Activated effector memory CD4-positive, alpha-beta T cell treated with Interleukin-2 at 50 U/mL for 16 hours (primary cell): ENCODE measurements around the gene GALNT4.
A peak's percentile ranks its signal among the peaks of the same experiment; 100 is the strongest.

Experiments
- DNase-seq: peaks from one replicate; pipeline ENCODE4 v3.0.0-alpha.2; 2020

Gene GALNT4

GRCh38 chr12:89528434-89528833 lies 3.8 kb upstream of the GALNT4 start:
- DNase-seq, result no peak

DNA sequence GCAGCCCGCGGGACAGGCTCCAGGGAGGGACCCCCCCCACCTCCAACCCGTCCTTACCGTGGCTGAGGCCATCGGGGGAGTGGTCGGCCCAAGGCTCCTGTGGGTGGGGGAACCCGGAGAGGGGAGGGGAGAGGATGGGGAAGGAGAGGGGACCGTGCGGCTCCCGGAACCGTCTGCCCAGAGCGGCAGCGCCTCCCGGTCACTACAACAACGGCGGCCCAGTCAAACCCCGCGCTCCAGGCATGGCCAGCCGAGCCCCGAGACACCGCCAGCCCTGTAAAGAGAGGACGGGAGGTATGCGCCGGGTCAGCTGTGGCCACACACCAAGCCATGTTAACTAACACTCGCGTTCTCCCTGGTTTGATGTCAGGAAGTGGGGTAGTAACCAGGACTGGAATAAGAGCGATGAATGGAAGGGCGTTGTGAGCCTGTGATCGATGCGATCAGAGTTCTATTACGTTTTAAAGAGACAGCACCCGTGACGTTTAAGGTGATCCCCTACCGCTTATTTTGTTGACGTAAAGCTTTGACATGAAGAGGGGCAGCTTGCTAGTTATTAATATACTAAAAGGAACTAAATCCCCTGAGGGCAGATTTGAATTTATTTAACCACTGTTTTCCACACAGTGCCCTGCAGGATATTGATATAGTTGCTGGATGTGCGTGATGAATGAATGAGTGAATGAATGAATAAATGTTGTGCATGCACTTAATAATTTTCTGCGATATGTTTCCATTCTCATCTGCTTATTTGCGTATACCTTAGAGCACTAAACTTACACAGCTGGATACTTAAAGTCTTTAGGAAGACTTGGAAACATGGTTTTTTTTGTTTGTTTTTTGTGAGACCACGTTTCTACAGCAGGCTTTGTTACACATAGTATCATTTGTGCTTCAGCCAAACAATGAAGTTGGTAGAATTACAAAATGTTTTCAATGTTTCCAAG lies 1.5 kb upstream of the GALNT4 start, which contains the start of gene POC1B:
Gene POC1B (minus strand): TSS at position 224 of the 947 bp plus-strand sequence. CDS start 152 bp downstream, at position 72.
- peak; percentile 54 for DNase-seq

DNA sequence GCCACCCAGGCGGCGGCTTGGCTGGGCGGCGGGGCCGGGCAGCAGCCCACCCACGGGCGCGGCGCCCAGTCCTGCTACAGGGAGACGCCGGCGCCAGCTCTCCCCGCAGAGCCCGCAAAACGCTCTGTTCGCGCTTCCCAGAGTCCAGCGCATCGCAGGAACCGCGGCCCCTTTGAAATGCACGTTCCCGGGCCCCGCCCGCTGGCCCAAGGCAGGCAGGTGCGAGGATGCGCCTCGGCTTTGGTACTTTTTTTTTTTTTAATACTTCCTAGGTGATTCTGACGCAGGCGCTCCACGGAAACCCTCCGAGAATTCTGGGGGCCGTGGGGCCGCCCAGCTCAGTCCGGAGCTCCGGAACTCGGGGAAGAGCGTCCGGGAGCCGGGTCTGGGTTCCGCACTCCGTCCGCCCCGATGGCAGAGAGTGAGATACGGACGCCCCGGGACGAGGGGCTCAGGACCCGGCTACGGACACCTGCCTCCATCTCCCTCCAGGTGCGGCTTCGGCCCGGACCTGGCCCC lies 768 bp upstream of the GALNT4 start:
- peak; percentile 25 for DNase-seq

- DNase-seq, result no peak
These were observed 604 bp downstream of the GALNT4 start for GRCh38 chr12:89523843-89524540.

DNA sequence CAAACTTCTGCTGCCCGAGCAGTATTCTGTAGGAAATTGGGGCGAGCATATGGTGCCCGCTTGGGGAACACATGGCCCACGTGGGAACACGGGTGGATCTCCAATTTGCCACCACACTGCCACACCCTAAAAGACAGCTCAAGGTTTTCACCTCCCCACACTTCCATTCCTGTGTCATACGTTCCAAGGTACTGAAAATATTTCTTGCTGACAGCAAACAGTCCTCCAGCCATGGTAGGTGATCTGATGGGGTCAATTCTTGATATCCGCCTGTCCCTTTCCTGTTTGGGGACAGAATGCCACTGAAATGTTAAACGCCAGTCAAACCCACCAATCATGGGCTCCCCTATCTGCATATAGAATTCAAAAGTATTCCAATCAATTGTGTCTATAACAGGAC lies 1.2 kb downstream of the GALNT4 start:
- DNase-seq, result no peak

GRCh38 chr12:89521364-89522223 lies 3.0 kb downstream of the GALNT4 start:
- DNase-seq, result no peak

GRCh38 chr12:89517720-89518119 lies 6.9 kb downstream of the GALNT4 start:
- DNase-seq, result no peak

GRCh38 chr12:89516633-89517032 lies 8.0 kb downstream of the GALNT4 start:
- DNase-seq, result no peak

- no peak for DNase-seq
These were observed 9.8 kb downstream of the GALNT4 start for GRCh38 chr12:89514751-89515150.

GRCh38 chr12:89513544-89513943 lies 11.1 kb downstream of the GALNT4 start:
- no peak for DNase-seq

DNA sequence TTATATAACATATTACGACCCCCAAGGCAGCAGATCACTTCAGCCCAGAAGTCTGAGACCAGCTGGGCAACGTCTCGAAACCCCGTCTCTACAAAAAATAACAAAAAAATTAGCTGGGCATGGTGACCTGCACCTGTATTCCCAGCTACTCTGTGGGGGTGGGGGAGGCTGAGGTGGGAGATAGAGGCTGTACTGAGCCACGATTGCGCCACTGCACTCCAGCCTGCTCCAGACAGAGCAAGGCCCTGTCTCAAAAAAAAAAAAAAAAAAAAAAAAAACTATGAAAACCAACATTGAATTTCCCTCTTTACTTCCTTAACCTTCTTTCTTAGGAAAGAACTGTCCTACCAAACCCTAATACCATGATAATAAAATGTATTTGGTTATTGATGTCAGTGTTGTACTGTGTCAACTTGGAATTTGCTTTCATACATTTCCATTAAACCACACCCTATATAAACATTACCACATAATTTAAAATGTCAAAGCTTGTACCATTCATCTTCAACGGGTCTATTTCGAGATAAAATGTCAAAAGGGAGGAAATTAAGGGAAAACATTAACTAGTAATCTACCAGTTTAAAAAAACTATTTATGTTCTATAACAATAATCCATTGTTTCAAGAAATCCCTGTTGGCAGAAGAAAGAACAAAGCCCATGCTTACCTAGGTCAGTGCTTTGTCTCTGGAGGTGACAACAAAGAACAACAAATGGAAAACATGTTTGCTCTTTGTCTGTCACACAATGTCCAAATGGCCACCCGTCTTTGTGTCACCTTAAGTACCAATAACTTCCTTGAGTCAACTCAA lies 17.4 kb downstream of the GALNT4 start:
- DNase-seq, result no peak

- no peak for DNase-seq
These were observed 18.5 kb downstream of the GALNT4 start for GRCh38 chr12:89506050-89506449.

DNA sequence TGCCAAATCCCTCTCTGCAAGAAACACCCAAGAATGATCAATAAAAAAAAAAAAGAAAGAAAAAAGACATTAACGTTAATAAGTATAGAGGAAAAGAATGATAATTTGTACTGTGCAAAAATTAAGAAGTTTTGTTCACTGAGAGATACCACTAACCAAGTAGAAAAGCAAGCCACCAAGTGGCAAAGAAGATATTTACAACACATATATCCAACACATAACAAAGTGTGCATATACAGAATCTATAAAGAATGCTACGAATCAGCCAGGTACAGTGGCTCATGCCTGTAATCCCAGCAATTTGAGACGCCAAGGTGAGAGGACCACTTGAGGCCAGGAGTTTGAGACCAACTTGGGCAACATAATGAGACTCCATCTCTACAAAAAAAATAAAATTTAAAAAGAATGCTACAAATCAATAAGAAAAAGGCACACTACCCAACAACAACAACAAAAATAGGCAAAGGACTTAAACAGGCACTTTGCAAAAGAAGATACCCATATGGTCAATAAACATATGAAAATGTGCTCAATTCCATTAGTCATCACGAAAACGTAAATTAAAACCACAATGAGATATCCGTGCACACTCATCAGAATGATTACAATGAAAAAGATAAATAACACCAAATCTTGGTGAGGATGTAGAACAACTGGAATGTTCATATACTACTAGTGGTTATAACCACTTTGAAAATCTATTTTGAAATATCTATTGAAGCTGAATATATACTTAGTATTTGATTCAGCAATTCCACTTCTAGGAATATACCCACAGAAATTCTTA lies 19.8 kb downstream of the GALNT4 start:
- DNase-seq, result no peak

DNA sequence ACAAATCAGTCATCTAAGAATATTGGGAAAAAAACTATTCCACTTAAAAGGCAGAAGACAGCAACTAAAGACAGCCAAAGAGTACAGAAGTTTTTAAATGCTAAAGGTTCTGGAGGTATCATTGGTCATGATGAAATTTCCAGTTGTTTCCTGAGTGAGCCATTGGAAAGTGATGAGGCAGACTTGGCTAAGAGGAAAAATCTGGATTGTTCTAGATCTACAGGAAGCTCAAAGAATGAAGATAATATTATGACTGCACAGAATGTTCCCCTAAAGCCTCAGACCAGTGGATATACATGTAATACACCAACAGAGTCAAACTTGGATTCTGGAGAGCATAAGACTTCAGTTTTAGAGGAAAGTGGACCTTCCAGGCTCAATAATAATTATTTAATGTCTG lies 22.8 kb downstream of the GALNT4 start:
- no peak for DNase-seq

GRCh38 chr12:89499857-89500256 lies 24.7 kb downstream of the GALNT4 start:
- no peak for DNase-seq

GRCh38 chr12:89497467-89497866 lies 27.1 kb downstream of the GALNT4 start:
- DNase-seq, result no peak

DNA sequence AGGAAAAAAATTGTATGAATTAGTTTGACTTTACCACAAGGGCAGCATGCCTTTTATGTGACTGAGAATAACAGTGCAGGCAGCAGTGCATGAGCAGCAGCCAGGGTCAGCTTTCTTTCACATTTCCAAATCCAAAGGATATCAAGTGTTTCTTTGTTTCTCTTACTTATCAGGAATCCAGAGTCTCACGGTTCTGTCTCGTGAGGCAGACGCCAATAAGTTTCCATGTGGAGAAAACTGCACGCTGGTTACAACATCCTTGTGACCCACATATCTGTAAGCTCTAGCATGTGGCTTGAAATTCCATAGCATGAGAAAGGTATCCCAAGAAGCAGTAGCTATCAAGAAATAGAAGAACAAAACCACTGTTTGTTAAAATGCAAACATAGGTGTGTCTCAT lies 27.6 kb downstream of the GALNT4 start:
- DNase-seq, result no peak

- no peak for DNase-seq
These were observed 30.0 kb downstream of the GALNT4 start for GRCh38 chr12:89494411-89495231.

DNA sequence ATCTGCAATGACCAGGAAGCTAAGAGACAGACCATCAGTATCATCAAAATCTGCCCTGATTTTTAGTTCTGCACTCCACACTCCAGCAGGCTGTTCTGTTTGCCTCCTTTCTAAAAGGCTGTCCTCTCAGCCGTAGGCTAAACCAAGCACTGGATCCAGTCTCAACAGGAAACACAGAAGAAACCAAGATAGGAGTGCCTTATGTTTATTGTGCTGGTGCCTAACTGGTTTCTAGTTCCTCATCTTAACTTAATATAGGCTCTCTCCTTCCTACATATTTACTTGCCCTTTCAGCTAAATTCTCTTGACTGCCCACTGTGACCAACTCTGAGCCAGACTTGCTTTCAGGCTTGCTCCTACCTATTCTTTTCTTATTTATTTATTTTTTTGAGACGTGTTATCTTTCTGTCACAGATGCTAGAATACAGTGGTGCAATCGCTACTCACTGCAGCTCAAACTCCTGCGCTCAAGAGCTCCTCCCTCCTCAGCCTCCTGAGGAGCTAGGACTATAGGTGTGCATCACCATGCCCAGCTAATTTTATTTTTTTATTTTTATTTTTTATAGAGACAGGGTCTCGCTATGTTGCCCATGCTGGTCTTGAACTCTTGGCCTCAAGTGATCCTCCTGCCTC lies 30.8 kb downstream of the GALNT4 start:
- no peak for DNase-seq

- no peak for DNase-seq
These were observed 31.7 kb downstream of the GALNT4 start for GRCh38 chr12:89492883-89493282.
